ENCODE data around the gene TBX4.

Gene TBX4

DNA sequence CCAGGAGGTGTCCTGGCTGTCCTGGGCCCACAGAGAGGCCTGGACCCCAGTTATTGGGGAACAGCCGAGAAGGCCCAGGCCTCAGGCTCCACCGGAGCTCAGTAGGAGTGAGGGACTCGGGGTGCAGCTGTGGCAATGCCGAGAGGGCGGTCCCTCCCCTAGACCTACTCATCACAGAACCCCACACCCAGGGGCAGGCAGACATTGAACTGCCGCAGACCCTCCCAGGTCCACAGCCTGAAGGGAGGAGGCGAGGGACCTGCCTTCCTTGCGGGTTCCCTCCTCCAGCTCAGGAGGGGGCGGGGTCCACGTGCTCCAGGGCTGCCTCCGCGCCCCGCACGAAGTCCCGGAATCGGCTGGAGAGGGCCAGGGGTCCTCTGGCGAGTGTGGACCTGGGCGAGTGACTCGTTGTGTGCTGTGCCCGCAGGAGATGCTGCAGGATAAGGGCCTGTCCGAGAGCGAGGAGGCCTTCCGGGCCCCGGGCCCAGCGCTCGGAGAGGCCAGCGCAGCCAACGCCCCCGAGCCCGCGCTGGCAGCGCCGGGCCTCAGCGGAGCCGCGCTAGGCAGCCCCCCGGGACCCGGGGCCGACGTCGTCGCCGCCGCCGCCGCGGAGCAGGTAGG is 3.9 kb downstream of the TBX4 start:
- ATAC-seq = no peak
- TF ChIP-seq GLIS3 (CRISPR knock-in tag; IDR thresholded peaks at IDR 0.05) (no peak), TSHZ2 (CRISPR knock-in tag; IDR thresholded peaks at IDR 0.05) (no peak), ZFP3 (CRISPR knock-in tag; IDR thresholded peaks at IDR 0.05) (no peak), ISL1 (CRISPR knock-in tag; IDR thresholded peaks at IDR 0.05) (no peak)
- TF ChIP-seq, protein P1, sequence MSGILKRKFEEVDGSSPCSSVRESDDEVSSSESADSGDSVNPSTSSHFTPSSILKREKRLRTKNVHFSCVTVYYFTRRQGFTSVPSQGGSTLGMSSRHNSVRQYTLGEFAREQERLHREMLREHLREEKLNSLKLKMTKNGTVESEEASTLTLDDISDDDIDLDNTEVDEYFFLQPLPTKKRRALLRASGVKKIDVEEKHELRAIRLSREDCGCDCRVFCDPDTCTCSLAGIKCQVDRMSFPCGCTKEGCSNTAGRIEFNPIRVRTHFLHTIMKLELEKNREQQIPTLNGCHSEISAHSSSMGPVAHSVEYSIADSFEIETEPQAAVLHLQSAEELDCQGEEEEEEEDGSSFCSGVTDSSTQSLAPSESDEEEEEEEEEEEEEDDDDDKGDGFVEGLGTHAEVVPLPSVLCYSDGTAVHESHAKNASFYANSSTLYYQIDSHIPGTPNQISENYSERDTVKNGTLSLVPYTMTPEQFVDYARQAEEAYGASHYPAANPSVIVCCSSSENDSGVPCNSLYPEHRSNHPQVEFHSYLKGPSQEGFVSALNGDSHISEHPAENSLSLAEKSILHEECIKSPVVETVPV (CRISPR knock-in tag; IDR thresholded peaks at IDR 0.05) = no peak

- ATAC-seq = no peak
- TF ChIP-seq CSDC2 (CRISPR knock-in tag; IDR thresholded peaks at IDR 0.05) (no peak), ZNF8 (CRISPR knock-in tag; IDR thresholded peaks at IDR 0.05) (no peak), GLIS3 (CRISPR knock-in tag; IDR thresholded peaks at IDR 0.05) (no peak), ZNF565 (CRISPR knock-in tag; conservative IDR thresholded peaks at IDR 0.05; ENCODE audit: low read depth) (no peak), ZC3H10 (CRISPR knock-in tag; IDR thresholded peaks at IDR 0.05) (no peak), RARB (CRISPR knock-in tag; IDR thresholded peaks at IDR 0.05) (no peak), ZFP3 (CRISPR knock-in tag; IDR thresholded peaks at IDR 0.05) (no peak), ZNF70 (CRISPR knock-in tag; IDR thresholded peaks at IDR 0.05) (no peak), ARNTL (CRISPR knock-in tag; IDR thresholded peaks at IDR 0.05; ENCODE audit: borderline replicate concordance, low read depth) (no peak), TSHZ2 (CRISPR knock-in tag; IDR thresholded peaks at IDR 0.05) (no peak), OSR1 (CRISPR knock-in tag; IDR thresholded peaks at IDR 0.05) (no peak), TOX (CRISPR knock-in tag; IDR thresholded peaks at IDR 0.05; ENCODE audit: borderline replicate concordance) (no peak), SNAI2 (CRISPR knock-in tag; IDR thresholded peaks at IDR 0.05) (no peak), PPARA (CRISPR knock-in tag; IDR thresholded peaks at IDR 0.05; ENCODE audit: borderline replicate concordance) (no peak)
- TF ChIP-seq, protein P2, sequence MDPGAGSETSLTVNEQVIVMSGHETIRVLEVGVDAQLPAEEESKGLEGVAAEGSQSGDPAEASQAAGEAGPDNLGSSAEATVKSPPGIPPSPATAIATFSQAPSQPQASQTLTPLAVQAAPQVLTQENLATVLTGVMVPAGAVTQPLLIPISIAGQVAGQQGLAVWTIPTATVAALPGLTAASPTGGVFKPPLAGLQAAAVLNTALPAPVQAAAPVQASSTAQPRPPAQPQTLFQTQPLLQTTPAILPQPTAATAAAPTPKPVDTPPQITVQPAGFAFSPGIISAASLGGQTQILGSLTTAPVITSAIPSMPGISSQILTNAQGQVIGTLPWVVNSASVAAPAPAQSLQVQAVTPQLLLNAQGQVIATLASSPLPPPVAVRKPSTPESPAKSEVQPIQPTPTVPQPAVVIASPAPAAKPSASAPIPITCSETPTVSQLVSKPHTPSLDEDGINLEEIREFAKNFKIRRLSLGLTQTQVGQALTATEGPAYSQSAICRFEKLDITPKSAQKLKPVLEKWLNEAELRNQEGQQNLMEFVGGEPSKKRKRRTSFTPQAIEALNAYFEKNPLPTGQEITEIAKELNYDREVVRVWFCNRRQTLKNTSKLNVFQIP (CRISPR knock-in tag; IDR thresholded peaks at IDR 0.05; ENCODE audit: borderline replicate concordance, low read depth) = no peak
- TF ChIP-seq, protein P1 (CRISPR knock-in tag; IDR thresholded peaks at IDR 0.05) = no peak
- TF ChIP-seq, protein P3, sequence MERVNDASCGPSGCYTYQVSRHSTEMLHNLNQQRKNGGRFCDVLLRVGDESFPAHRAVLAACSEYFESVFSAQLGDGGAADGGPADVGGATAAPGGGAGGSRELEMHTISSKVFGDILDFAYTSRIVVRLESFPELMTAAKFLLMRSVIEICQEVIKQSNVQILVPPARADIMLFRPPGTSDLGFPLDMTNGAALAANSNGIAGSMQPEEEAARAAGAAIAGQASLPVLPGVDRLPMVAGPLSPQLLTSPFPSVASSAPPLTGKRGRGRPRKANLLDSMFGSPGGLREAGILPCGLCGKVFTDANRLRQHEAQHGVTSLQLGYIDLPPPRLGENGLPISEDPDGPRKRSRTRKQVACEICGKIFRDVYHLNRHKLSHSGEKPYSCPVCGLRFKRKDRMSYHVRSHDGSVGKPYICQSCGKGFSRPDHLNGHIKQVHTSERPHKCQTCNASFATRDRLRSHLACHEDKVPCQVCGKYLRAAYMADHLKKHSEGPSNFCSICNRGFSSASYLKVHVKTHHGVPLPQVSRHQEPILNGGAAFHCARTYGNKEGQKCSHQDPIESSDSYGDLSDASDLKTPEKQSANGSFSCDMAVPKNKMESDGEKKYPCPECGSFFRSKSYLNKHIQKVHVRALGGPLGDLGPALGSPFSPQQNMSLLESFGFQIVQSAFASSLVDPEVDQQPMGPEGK (CRISPR knock-in tag; IDR thresholded peaks at IDR 0.05; ENCODE audit: borderline replicate concordance) = no peak
Measured at GRCh38 chr17:61456688-61457225, 4.5 kb downstream of the TBX4 start.
